Raji (cell line): ENCODE measurements around the gene ALOX15.

Source experiments
- POLR2A ChIP-seq: IDR thresholded peaks from 2 replicates; pipeline ENCODE4 v1.6.1; 2011; ENCODE audit warnings: low read depth, low read length, control low read depth; ENCODE audit not compliant: insufficient read depth

Gene ALOX15

GRCh38 chr17:4587195-4587594 lies 54.3 kb downstream of the ALOX15 start:
- no peak for TF ChIP-seq POLR2A

DNA sequence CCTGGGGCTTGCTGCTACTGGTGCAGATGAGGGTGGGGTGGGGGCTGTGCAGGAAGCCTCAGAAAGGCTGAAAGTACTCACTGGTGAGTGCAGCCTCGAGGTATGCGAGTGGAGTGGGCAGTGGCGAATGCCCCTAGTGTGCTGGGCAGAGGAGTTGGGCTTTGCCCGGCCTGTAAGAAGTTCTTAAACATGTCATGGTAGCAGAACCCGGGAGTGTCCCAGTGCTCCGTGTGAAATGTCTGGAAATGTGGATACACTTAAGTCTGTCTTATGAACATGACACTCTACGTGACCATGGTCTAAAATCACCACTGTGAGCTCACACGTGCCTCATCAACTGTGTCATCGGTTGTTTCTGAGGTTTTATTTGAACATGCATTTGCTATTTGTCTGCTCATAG lies 55.4 kb downstream of the ALOX15 start:
- TF ChIP-seq POLR2A = no peak

- TF ChIP-seq POLR2A = no peak
These were observed 55.9 kb downstream of the ALOX15 start for GRCh38 chr17:4585638-4585994.

- TF ChIP-seq POLR2A = no peak
These were observed 56.4 kb downstream of the ALOX15 start for GRCh38 chr17:4584917-4585637.

DNA sequence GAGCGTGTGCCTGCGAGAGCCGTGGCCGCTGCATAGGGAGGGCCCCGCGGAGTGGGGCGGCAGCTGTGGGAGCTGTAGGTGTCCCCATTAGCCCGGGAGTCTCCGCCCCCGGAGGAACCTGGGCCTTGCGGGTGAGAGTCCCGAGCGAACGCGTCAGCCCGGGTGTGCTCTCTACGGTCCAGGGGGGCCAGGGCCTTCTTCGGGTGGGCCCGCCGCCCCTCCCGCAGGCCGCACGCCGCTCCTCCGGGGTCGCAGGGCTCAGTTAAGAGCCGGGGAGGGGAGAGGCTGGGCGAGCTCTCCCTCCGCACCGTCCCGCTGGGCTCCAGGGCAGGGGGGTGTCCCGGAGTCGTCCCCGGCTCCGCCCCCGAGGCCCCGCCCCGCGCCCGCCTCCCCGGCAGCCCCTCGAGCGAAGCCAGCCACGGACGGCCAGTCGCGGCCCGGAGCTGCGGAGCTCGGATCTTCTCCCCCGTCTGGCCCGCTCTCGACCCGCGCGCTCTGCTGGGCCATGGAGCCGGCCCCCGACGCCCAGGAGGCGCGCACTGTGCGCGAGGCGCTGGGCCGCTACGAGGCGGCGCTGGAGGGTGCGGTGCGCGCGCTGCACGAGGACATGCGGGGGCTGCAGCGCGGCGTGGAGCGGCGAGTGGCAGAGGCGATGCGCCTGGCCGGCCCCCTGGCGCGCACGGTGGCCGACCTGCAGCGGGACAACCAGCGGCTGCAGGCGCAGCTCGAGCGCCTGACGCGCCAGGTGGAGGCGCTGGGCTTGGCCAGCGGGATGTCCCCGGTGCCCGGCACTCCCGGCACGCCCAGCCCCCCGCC lies 57.2 kb downstream of the ALOX15 start, which contains the start of gene SMTNL2:
TSS of gene SMTNL2 (plus strand) at position 429 of the 816 bp plus-strand sequence. CDS start at position 506, 77 bp downstream.
- TF ChIP-seq POLR2A = no peak

- no peak for TF ChIP-seq POLR2A
These were observed 57.7 kb downstream of the ALOX15 start for GRCh38 chr17:4583782-4584100.

DNA sequence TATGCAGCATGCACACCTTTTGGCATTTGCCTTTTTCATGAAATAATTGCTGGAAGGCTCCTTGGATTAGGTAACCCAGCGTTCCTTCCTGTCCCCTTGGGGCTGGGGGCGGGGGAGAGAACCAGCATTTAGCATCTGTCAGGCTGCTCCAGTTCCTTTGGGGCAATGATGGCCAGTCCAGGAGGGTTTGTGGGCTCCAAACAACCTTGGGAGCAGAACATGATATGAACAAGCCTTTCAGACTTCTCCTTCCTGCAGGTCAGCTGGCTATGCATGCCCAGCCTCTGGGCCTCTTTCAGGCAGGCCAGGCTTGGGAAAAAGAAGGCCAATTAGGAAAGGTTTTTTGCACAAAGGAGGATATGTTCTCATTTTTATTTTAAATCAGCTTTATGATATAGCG lies 58.3 kb downstream of the ALOX15 start:
- no peak for TF ChIP-seq POLR2A

DNA sequence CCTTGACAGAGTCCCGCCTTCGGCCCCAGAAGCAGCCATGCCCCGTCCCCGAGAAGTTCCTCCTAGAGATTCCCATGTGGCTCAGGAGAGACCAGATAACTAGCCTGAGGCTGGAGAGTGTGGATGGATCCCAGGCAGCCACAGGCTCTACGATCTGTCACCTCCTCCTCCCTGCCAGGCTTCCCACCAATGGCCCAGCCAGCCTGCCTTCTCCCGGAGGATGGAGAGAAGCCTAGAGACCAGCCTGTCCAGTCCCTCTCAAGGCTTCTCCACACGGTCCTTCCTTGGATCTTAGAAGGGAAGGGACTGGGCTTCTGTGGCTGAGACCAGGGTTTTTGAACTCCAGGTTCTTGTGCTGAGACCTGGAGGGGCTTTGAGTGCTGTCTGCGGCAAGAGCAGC lies 58.8 kb downstream of the ALOX15 start:
- no peak for TF ChIP-seq POLR2A

GRCh38 chr17:4582101-4582501 lies 59.4 kb downstream of the ALOX15 start:
- TF ChIP-seq POLR2A = no peak
